ENCODE results near the gene GOLIM4.

DNA sequence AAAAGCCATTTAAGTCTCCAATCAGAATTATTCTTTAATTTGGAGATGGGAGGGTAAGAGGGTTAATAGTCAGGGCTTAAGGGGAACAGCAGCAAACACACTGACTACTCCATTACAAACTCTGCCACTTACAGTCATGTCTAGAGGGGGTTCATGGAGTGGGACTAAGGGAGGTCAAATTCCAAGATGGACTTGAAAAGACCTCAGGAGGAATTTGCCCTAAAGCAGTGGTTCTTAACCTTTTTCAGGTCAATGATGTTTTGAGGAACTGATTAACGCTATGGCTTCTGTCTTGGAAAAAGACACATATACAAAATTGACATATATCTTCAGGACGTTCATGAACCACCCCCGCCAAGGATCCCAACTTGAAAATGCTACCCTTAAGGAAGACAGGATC, 13.9 kb downstream of the GOLIM4 start:
- TF ChIP-seq CTCF (IDR thresholded peaks at IDR 0.05; ENCODE audit: poor library complexity, severe bottlenecking), result no peak
- TF ChIP-seq, protein P1, sequence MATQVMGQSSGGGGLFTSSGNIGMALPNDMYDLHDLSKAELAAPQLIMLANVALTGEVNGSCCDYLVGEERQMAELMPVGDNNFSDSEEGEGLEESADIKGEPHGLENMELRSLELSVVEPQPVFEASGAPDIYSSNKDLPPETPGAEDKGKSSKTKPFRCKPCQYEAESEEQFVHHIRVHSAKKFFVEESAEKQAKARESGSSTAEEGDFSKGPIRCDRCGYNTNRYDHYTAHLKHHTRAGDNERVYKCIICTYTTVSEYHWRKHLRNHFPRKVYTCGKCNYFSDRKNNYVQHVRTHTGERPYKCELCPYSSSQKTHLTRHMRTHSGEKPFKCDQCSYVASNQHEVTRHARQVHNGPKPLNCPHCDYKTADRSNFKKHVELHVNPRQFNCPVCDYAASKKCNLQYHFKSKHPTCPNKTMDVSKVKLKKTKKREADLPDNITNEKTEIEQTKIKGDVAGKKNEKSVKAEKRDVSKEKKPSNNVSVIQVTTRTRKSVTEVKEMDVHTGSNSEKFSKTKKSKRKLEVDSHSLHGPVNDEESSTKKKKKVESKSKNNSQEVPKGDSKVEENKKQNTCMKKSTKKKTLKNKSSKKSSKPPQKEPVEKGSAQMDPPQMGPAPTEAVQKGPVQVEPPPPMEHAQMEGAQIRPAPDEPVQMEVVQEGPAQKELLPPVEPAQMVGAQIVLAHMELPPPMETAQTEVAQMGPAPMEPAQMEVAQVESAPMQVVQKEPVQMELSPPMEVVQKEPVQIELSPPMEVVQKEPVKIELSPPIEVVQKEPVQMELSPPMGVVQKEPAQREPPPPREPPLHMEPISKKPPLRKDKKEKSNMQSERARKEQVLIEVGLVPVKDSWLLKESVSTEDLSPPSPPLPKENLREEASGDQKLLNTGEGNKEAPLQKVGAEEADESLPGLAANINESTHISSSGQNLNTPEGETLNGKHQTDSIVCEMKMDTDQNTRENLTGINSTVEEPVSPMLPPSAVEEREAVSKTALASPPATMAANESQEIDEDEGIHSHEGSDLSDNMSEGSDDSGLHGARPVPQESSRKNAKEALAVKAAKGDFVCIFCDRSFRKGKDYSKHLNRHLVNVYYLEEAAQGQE (IDR thresholded peaks at IDR 0.05; ENCODE audit: borderline replicate concordance), result no peak
- no peak for TF ChIP-seq TAF1 (IDR thresholded peaks at IDR 0.05; ENCODE audit: low read depth)

Data from neural cell (in vitro differentiated cells).